HG03025 (cell line): Measurements from ENCODE around the gene TRMT11.

Experiments used
- ATAC-seq: cut with Tn5 transposase; IDR thresholded peaks from one replicate; pipeline ENCODE4 v1.9.1; 2021; ENCODE audit warnings: mild to moderate bottlenecking, moderate library complexity; ENCODE audit not compliant: unreplicated experiment, low FRiP score

Gene TRMT11

DNA sequence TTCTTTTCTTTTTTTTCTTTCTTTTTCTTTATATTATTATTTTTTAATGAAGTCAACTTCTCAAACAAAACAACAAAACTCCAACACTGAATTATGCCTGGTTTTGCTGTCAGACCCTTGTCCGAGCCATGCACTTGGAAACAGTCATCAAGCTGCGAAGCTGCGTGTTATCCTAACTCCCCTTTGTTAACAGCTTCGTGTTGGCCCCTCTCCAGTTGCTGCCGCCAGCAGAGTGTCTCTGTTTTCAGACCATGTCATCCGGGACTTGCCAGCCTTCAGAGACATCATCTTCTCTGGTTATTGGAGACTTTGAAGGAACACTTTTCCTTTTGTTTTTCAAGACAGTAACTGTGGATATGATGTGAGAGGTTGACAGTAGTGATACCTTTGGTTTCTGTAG lies 83.1 kb downstream of the TRMT11 start:
- no peak for ATAC-seq

DNA sequence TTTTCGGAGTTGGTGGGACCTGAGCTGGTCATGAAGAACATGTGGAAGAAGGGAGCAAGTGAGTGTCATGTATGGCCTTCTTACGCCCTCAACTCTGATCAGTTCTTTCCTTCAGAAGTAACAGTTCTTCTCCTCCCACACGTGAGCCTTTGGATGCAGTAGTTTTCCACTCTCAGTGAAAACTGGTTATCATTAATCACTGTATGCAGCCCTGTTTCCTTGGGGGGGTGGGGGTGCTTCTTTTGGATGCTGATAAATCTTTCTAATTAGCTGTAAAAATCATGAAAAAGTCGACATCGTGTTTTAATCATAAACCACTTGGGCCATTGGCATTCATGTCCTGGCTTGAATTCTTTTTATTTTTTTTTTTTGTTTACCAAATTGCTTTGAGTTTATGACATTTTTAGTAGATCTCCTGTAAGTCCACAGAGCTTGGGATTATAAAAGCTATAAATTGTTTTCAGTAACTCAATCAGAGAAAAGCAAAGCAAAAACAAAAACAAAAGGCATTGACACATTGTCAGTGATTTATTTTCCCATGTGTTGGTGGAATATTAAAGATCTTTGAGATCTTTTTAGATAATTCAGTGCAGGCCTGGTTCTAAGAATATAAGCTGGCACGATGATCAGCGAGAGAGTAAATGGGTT lies 84.8 kb downstream of the TRMT11 start:
- no peak for ATAC-seq

DNA sequence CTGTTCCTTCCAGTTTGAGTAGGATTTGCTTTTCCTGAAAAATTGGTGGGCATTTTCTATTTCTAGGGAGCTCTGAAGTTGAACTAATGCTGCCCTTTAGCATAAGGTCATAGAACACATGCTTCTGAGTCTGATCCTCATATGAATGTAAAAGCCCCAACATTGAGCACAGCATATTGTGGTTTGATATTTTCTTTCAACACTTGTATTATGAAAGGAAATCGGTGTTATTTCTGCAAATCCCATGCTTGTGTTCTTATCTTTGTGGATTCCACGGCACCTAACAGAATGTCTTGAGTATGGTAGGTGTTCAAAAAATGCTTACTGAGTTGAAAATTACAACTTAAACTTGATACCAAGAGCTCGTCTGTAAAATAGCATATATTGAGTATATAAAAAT lies 85.8 kb downstream of the TRMT11 start:
- no peak for ATAC-seq

DNA sequence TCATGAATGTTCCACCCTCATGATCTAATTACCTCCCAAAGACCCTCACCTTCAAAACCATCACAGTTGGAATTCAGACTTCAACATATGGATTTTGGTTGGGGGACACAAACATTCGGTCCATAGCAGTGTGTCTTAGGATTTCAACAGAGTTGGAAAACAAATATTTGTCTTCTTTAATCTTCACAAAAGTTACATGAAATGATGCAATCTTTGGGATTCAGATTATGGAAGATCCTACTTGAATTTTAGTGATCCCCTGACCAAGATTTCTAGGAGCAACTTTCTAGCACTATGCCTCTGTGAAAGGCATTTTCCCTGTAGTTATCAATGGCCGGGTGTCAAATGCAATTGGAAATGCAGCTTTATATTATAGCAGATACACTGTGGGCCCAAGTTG lies 86.5 kb downstream of the TRMT11 start:
- no peak for ATAC-seq

DNA sequence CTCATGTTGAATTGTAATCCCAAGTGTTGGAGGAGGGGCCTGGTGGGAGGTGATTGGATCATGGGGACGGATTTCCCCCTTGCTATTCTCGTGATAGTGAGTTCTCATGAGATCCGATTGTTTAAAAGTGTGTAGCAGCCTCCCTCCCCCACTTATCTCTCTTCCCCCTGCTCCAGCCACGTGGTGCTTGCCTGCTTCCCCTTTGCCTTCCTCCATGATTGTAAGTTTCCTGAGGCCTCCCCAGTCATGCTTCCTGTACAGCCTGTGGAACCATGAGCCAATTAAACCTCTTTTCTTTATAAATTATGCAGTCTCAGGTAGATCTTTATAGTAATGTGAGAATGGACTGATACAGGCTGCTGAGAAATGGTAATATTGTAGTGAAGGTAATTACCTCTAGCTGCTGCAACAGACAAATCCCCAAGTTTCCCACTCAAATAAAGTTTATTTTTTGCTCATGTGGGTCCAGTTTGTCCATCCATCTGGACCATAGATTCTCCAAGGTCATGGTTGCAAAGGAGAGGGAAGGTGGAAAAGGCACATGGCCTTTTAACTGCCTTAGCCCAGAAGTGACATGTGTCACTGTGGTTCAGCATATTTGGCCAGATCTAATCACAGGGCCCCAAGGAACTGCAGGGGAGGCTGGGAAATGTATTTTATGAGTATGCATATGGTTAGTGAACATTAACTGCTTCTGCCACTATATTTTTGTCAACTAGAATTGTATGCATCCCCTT lies 89.2 kb downstream of the TRMT11 start:
- no peak for ATAC-seq

DNA sequence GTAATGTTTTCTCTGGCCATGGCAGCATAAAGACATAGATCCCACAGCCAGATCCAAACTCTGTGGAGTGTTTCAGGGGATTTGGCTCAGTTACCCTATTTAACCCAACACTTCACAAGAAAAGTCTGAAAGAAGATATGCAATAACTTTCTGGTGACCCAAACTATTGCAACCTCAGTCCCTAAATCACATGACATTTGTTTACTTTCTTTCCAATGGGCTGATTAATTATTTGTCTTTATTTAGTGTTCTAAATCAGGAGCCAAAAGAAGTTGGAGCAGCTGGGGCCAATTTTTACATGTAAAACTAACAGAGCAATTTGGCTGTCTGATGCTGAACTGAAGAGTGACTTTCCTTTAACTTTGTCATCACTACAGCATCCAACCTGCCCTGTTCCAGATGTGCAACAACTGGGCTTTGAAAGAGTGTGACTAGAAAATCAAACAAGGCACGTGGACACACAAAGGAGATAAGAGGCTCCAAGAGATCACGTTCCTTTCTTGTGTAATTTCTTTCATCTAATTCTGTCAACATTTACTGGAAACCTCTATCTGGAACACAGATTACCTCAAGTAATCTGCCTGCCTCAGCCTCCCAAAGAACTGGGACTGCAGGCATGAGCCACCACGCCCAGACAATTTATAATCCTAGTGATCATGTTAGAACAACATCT lies 90.8 kb downstream of the TRMT11 start:
- no peak for ATAC-seq

DNA sequence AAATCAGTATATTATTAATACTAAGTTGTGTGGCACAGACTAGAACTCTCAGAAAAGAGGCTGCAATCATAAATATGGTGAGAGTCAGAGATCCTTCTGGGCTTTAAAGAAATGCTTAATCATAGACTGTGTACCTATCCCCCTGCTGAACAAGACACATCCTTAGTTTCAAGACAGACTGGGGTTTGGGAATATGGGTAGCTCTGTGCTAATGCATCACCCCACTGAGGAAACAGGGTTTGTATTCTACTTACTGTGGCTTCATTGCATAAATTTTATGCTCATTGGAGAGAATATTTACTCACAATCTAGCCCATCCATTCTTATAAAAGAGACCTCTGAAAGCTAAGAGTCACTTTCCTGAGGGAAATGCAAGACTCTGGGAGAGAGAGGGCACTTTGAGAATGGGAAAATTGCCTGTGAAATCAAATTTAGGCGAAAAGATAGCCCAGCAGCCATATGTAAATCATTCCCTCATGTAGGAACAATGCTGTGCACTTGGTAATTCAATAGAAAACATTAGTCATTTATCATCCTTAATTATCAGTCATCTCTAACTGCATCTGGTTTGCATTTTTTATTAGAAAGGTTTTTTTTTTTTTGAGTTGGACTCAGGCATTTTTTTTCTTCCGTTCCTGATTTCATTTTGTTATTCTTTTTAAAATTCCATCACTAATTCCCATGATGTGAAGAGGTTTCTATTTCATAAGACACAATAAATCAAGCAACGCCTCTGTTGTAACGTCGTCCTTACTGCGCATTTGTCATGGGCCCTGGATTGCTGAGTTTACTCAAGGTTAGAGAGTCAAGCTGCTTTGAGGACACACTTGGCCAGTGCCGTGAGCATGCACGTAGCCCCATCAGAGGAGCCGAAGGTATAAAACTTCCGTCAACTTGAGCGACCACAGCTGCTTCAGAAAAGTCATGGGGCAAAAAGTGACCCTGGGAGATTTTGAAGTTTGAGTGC lies 91.8 kb downstream of the TRMT11 start:
- no peak for ATAC-seq

DNA sequence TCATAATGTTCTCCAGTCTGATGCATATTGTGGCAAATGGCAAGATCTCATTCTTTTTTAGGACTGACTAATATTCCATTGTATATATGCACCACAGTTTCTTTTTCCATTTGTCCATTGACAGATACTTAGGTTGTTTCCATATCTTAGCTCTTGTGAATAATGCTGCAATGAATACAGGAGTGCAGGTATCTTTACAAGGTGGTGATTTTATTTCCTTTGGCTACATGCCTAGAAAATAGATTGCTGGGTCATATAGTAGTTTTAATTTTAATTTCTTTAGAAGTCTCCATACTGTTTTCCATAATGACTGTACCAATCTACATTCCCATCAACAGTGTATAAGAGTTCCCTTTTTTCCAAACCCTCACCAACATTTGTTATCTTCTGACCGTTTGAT lies 97.5 kb downstream of the TRMT11 start:
- no peak for ATAC-seq

DNA sequence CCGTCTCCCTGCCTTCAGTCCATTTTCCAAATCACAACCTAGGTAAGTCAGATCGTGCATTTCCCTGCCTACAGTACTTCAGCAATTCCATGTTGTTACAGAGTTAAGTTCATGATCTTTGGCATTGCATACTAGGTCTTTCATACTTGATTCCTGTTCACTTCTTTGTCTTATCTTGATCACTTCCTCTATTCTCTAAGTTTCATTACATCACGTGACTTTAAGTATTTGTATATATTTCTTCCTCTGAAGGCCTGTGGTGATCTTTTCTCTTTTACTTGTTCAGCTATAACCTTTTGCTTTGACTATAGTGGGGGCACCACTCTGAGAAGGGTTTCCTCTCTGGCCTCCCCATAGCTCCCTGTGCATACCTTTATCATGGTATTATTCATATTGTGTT lies 100.2 kb downstream of the TRMT11 start:
- ATAC-seq = peak; percentile 59
